ENCODE data around the gene TAC4. TPM values are rescaled to one million over a fixed set of nuclear protein-coding genes. Genes with fewer than 3 reads are reported as not detected.

TAC4 gene
- total and polyA plus RNA-seq, 2 experiments from 2014 or later = not detected

- H3K27ac Mint-ChIP-seq = 0 out of 2 replicates have a peak overlapping the region, but pooled peaks have one; percentile 65
- Histone ChIP-seq H3K4me1 (ENCODE audit: insufficient read depth) (no peaks in the 10 kb centered on the region), H3F3A (replicated peaks; ENCODE audit: low read depth) (no peaks in the 10 kb centered on the region), H3K27ac (ENCODE audit: low read depth) (no peak overlapping the region), H4K20me1 (replicated peaks; ENCODE audit: insufficient read depth) (peaks cover 19% of the 10 kb centered on the region), H3K4me3 (no peak overlapping the region), H3K9me2 (ENCODE audit: insufficient read depth) (no peaks in the 10 kb centered on the region), H3K27me3 (ENCODE audit: insufficient read depth) (no peaks in the 10 kb centered on the region), H3K79me2 (replicated peaks; ENCODE audit: insufficient read depth) (peaks cover 84% of the 10 kb centered on the region), H2AFZ (no peak overlapping the region), H3K36me3 (ENCODE audit: insufficient read depth) (peaks cover 53% of the 10 kb centered on the region), H3K4me2 (no peak overlapping the region)
- H3K4me1 Mint-ChIP-seq = 0 out of 3 replicates have a peak, but pooled peaks cover 3% of the 10 kb centered on the region
- no peak overlapping the region for H3K4me3 Mint-ChIP-seq
- ATAC-seq (no peak), DNase-seq (ENCODE audit: low spot score) (no peak)
- TF ChIP-seq ZNF462 (CRISPR knock-in tag; IDR thresholded peaks at IDR 0.05) = no peak
- no peak for TF ChIP-seq POLR2AphosphoS5 (IDR thresholded peaks at IDR 0.05; ENCODE audit: low read depth)
- TF ChIP-seq CTCF (conservative IDR thresholded peaks at IDR 0.05; ENCODE audit: low read depth in 2 of 2) = no peak
- TF ChIP-seq EZH2 (IDR thresholded peaks at IDR 0.05; ENCODE audit: low read depth, unreplicated experiment) = no peak
- TF ChIP-seq JUNB (IDR thresholded peaks at IDR 0.05; ENCODE audit: unreplicated experiment) = no peak
- TF ChIP-seq EZH2phosphoT487 (IDR thresholded peaks at IDR 0.05; ENCODE audit: unreplicated experiment) = no peak
- no peak for TF ChIP-seq NANOG (IDR thresholded peaks at IDR 0.05; ENCODE audit: borderline replicate concordance)
- TF ChIP-seq ZNF114 (CRISPR knock-in tag; IDR thresholded peaks at IDR 0.05) = no peak
- no peak for TF ChIP-seq CREB1 (CRISPR knock-in tag; IDR thresholded peaks at IDR 0.05; ENCODE audit: low read depth)
- no peak for TF ChIP-seq STAT1 (IDR thresholded peaks at IDR 0.05; ENCODE audit: unreplicated experiment)
- no peak for TF ChIP-seq REST (IDR thresholded peaks at IDR 0.05; ENCODE audit: unreplicated experiment)
- TF ChIP-seq ETS1 (IDR thresholded peaks at IDR 0.05) = no peak
- no peak for TF ChIP-seq ZNF331 (CRISPR knock-in tag; IDR thresholded peaks at IDR 0.05; ENCODE audit: low read depth)
- peaks cover 72% of the 10 kb centered on the region for H3K36me3 Mint-ChIP-seq (ENCODE audit: low read depth)
- no peaks in the 10 kb centered on the region; the same call in 2 of the 3 replicates for H3K9me3 Mint-ChIP-seq
- H3K27me3 Mint-ChIP-seq (ENCODE audit: insufficient read depth, low read depth, poor library complexity) = no peaks in the 10 kb centered on the region
These were observed 49.7 kb downstream of the TAC4 start for GRCh38 chr17:49798182-49798581.
